H9 (cell line): Measurements from ENCODE around the gene GRAP2. TPM values are rescaled to one million over a fixed set of nuclear protein-coding genes. Genes with fewer than 3 reads are reported as not detected.

Experiments used
- DNase-seq: peaks from one replicate; pipeline ENCODE4 v3.0.0-alpha.2; 2017
- H2AFZ ChIP-seq: one replicate; pipeline ENCODE4 v1.6.1; 2013; ENCODE audit warnings: mild to moderate bottlenecking, low read length, control low read depth, moderate library complexity
- H2AK5ac ChIP-seq: 2 replicates; pipeline ENCODE4 v1.6.1; 2013; ENCODE audit warnings: low read length, control low read depth, mixed read lengths; ENCODE audit not compliant: insufficient read length
- H2BK120ac ChIP-seq: one replicate; pipeline ENCODE4 v1.6.1; 2013; ENCODE audit warnings: low read depth, mild to moderate bottlenecking, low read length, control low read depth, inconsistent platforms; ENCODE audit not compliant: poor library complexity, severe bottlenecking
- H2BK12ac ChIP-seq: 2 replicates; pipeline ENCODE4 v1.6.1; 2013; ENCODE audit warnings: low read length, control low read depth, mixed read lengths, low read depth; ENCODE audit not compliant: insufficient read length
- H2BK15ac ChIP-seq: 2 replicates; pipeline ENCODE4 v1.6.1; 2013; ENCODE audit warnings: low read depth, low read length, control low read depth
- H2BK20ac ChIP-seq: one replicate; pipeline ENCODE4 v1.6.1; 2013; ENCODE audit warnings: low read depth, mild to moderate bottlenecking, low read length, control low read depth, inconsistent platforms; ENCODE audit not compliant: poor library complexity, severe bottlenecking
- H2BK5ac ChIP-seq: 2 replicates; pipeline ENCODE4 v1.6.1; 2013; ENCODE audit warnings: low read length, control low read depth, mixed read lengths; ENCODE audit not compliant: insufficient read length
- H3K14ac ChIP-seq: 2 replicates; pipeline ENCODE4 v1.6.1; 2013; ENCODE audit warnings: low read length, control low read depth; ENCODE audit not compliant: insufficient read depth
- H3K18ac ChIP-seq: 2 replicates; pipeline ENCODE4 v1.6.1; 2013; ENCODE audit warnings: low read depth, mild to moderate bottlenecking, mixed read lengths, low read length, control low read depth; ENCODE audit not compliant: insufficient read length
- H3K23ac ChIP-seq: 2 replicates; pipeline ENCODE4 v1.6.1; 2013; ENCODE audit warnings: low read length, control low read depth, mixed read lengths, low read depth; ENCODE audit not compliant: insufficient read length
- H3K23me2 ChIP-seq: 2 replicates; pipeline ENCODE4 v1.6.1; 2013; ENCODE audit warnings: low read depth, mild to moderate bottlenecking, mixed read lengths, low read length, control low read depth; ENCODE audit not compliant: insufficient read length, poor library complexity, severe bottlenecking
- H3K27ac ChIP-seq: 2 replicates; pipeline ENCODE4 v1.5.1; 2013; ENCODE audit warnings: low read length, control low read depth, mixed read lengths, low read depth; ENCODE audit not compliant: insufficient read length
- H3K27me3 ChIP-seq: 2 replicates; pipeline ENCODE4 v1.6.1; 2013; ENCODE audit warnings: low read length, control low read depth, inconsistent platforms; ENCODE audit not compliant: insufficient read depth
- H3K4ac ChIP-seq: 2 replicates; pipeline ENCODE4 v1.6.1; 2013; ENCODE audit warnings: low read depth, mild to moderate bottlenecking, control low read depth, inconsistent platforms, low read length, moderate library complexity
- H3K4me1 ChIP-seq: 2 replicates; pipeline ENCODE4 v1.6.1; 2013; ENCODE audit warnings: low read length, control low read depth, inconsistent platforms; ENCODE audit not compliant: insufficient read depth
- H3K4me2 ChIP-seq: 2 replicates; pipeline ENCODE4 v1.6.1; 2013; ENCODE audit warnings: low read length, control low read depth, mixed read lengths; ENCODE audit not compliant: insufficient read length, insufficient read depth
- H3K56ac ChIP-seq: 2 replicates; pipeline ENCODE4 v1.6.1; 2013; ENCODE audit warnings: low read depth, mild to moderate bottlenecking, mixed read lengths, low read length, control low read depth; ENCODE audit not compliant: insufficient read length
- H3K79me1 ChIP-seq: 2 replicates; pipeline ENCODE4 v1.6.1; 2013; ENCODE audit warnings: low read depth, mild to moderate bottlenecking, moderate library complexity, low read length, control low read depth, inconsistent platforms; ENCODE audit not compliant: insufficient read depth, poor library complexity, severe bottlenecking
- H3K79me2 ChIP-seq: 2 replicates; pipeline ENCODE4 v1.6.1; 2013; ENCODE audit warnings: low read length, control low read depth, inconsistent platforms; ENCODE audit not compliant: insufficient read depth
- H3K9ac ChIP-seq: 2 replicates; pipeline ENCODE4 v1.6.1; 2013; ENCODE audit warnings: low read length, control low read depth, mixed read lengths; ENCODE audit not compliant: insufficient read length; ENCODE audit errors: extremely low read depth
- H3K9me3 ChIP-seq: one replicate; pipeline ENCODE4 v1.6.1; 2013; ENCODE audit warnings: low read depth, low read length, inconsistent platforms; ENCODE audit not compliant: control insufficient read depth
- H3T11ph ChIP-seq: one replicate; pipeline ENCODE4 v1.6.1; 2013; ENCODE audit warnings: mild to moderate bottlenecking, low read length, control low read depth, inconsistent platforms
- H4K20me1 ChIP-seq: one replicate; pipeline ENCODE4 v1.6.1; 2013; ENCODE audit not compliant: control insufficient read depth, insufficient read length, insufficient read depth
- H4K5ac ChIP-seq: 2 replicates; pipeline ENCODE4 v1.6.1; 2013; ENCODE audit warnings: low read depth, mild to moderate bottlenecking, mixed read lengths, low read length, control low read depth; ENCODE audit not compliant: insufficient read length
- H4K8ac ChIP-seq: replicated peaks from 2 replicates; pipeline ENCODE4 v1.6.1; 2013; ENCODE audit warnings: low read length, control low read depth, mixed read lengths, low read depth; ENCODE audit not compliant: insufficient read length
- H4K91ac ChIP-seq: 2 replicates; pipeline ENCODE4 v1.6.1; 2013; ENCODE audit warnings: low read depth, mild to moderate bottlenecking, moderate library complexity, mixed read lengths, low read length, control low read depth; ENCODE audit not compliant: insufficient read length
- H3K27ac Mint-ChIP-seq, 3 experiments: 2 replicates in 2 of 3; 3 replicates in 1 of 3; pipeline ENCODE4 v1.8.0; 2020 to 2021; ENCODE audit warnings: mixed read lengths in 3 of 3, mild to moderate bottlenecking in 1 of 3, moderate library complexity in 1 of 3
- H3K27me3 Mint-ChIP-seq: 2 replicates; pipeline ENCODE4 v1.8.0; 2021; ENCODE audit warnings: low read depth, mild to moderate bottlenecking, moderate library complexity, mixed read lengths
- H3K36me3 Mint-ChIP-seq, 3 experiments: 2 replicates in 2 of 3; 3 replicates in 1 of 3; pipeline ENCODE4 v1.8.0; 2020 to 2021; ENCODE audit warnings: low read depth in 3 of 3, mixed read lengths in 3 of 3; ENCODE audit not compliant: insufficient read depth in 1 of 3
- H3K4me1 Mint-ChIP-seq, 2 experiments: 2 replicates each; pipeline ENCODE4 v1.8.0; 2020; ENCODE audit warnings: mixed read lengths in 2 of 2
- H3K4me3 Mint-ChIP-seq, 2 experiments: 2 replicates in 1 of 2; 3 replicates in 1 of 2; pipeline ENCODE4 v1.8.0; 2020 to 2021; ENCODE audit warnings: mild to moderate bottlenecking in 2 of 2, mixed read lengths in 2 of 2, moderate library complexity in 1 of 2
- H3K9me3 Mint-ChIP-seq, 2 experiments: 2 replicates in 1 of 2; 3 replicates in 1 of 2; pipeline ENCODE4 v1.8.0; 2020; ENCODE audit warnings: mild to moderate bottlenecking in 2 of 2, mixed read lengths in 2 of 2, moderate library complexity in 1 of 2
- WGBS: extraction: QIAGEN DNeasy Blood & Tissue Kit; methylation state at CpG from one replicate; pipeline ENCODE4 v1.1.7; 2013; ENCODE audit warnings: missing lambda C conversion rate, low lambda C conversion rate, mixed read lengths; ENCODE audit not compliant: insufficient read length; ENCODE audit errors: extremely low coverage; 5-methylcytosine and 5-hydroxymethylcytosine counted together
- total RNA-seq: library from RNA; stranded (reverse); gene quantifications from 2 replicates; pipeline ENCODE4 v1.2.1, GENCODE V29; 2021
- TF ChIP-seq, protein P1 (sequence below): fragments of 200-600 bp; sonication (generic); conservative IDR thresholded peaks from 3 replicates; pipeline ENCODE4 v1.8.0; 2021; ENCODE audit warnings: antibody characterized with exemption, mild to moderate bottlenecking

The GRAP2 gene
- total RNA-seq, 1 experiment from 2014 or later, result not detected

DNA sequence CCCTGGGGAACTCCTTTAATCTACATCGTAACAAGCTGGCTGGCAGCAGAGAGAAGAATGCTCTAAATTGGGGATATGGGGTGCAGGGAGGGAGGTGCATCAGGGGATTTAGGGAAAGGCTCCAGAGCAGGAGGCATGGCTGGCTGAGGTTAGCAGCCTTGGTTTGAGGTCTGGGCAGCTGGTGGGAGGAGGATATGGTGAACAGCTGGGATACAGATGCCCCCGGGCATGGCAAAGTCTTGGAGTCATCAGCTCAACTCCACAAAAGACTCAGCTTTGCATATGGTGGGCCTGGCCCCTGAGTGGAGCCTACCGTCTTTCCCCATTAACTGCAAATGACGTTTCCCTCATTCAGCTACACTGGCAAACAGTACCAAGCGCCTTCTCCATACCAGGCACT, 99.3 kb downstream of the GRAP2 start:
- H2BK5ac ChIP-seq, result no peak overlapping the region
- H3K9ac ChIP-seq, result no peak overlapping the region
- WGBS, result no CpG with 5 or more reads among the region's 5 CpGs
- no peak for DNase-seq
- H3T11ph ChIP-seq, result no peak overlapping the region
- peaks cover 78 to 81% of the 10 kb centered on the region in 2 experiments for H3K4me1 Mint-ChIP-seq
- H3K79me1 ChIP-seq, result peaks cover 6% of the 10 kb centered on the region
- H3K27ac ChIP-seq, result no peak overlapping the region
- H2AFZ ChIP-seq, result no peak overlapping the region
- peaks cover 17% of the 10 kb centered on the region for H3K4me1 ChIP-seq
- no peak overlapping the region for H2AK5ac ChIP-seq
- H4K8ac ChIP-seq, result no peak overlapping the region
- TF ChIP-seq, protein P1, sequence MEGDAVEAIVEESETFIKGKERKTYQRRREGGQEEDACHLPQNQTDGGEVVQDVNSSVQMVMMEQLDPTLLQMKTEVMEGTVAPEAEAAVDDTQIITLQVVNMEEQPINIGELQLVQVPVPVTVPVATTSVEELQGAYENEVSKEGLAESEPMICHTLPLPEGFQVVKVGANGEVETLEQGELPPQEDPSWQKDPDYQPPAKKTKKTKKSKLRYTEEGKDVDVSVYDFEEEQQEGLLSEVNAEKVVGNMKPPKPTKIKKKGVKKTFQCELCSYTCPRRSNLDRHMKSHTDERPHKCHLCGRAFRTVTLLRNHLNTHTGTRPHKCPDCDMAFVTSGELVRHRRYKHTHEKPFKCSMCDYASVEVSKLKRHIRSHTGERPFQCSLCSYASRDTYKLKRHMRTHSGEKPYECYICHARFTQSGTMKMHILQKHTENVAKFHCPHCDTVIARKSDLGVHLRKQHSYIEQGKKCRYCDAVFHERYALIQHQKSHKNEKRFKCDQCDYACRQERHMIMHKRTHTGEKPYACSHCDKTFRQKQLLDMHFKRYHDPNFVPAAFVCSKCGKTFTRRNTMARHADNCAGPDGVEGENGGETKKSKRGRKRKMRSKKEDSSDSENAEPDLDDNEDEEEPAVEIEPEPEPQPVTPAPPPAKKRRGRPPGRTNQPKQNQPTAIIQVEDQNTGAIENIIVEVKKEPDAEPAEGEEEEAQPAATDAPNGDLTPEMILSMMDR, result no peak
- H3K23ac ChIP-seq, result no peak overlapping the region
- H3K27me3 Mint-ChIP-seq, result peaks cover 1% of the 10 kb centered on the region
- H2BK120ac ChIP-seq, result no peak overlapping the region
- peaks cover 10 to 15% (median 11%) of the 10 kb centered on the region in 3 experiments; a peak in 6 of 7 replicates for H3K36me3 Mint-ChIP-seq
- H3K18ac ChIP-seq, result no peak overlapping the region
- H3K9me3 Mint-ChIP-seq, result no peaks in the 10 kb centered on the region
- H3K14ac ChIP-seq, result no peak overlapping the region
- no peak overlapping the region for H3K4ac ChIP-seq
- no peaks in the 10 kb centered on the region for H4K20me1 ChIP-seq
- H4K5ac ChIP-seq, result no peak overlapping the region
- no peaks in the 10 kb centered on the region for H3K27me3 ChIP-seq
- no peak overlapping the region for H3K56ac ChIP-seq
- no peak overlapping the region for H3K4me3 Mint-ChIP-seq
- no peak overlapping the region for H2BK12ac ChIP-seq
- no peak overlapping the region for H2BK20ac ChIP-seq
- peaks cover 9% of the 10 kb centered on the region; the same call in 1 of the 2 replicates for H3K79me2 ChIP-seq
- no peak overlapping the region for H3K27ac Mint-ChIP-seq
- H3K23me2 ChIP-seq, result peaks cover 10% of the 10 kb centered on the region
- no peak overlapping the region for H2BK15ac ChIP-seq
- H3K9me3 ChIP-seq, result no peaks in the 10 kb centered on the region
- H3K4me2 ChIP-seq, result no peak overlapping the region
- H4K91ac ChIP-seq, result no peak overlapping the region
